Measurements from ENCODE around the gene CYB5R3.
"Not testable (repeated sequence)": the region's sequence is repeated elsewhere in the genome, so short reads cannot be mapped to it uniquely, and the experiment has no call there.

Gene CYB5R3

GRCh38 chr22:42623301-42623751, 25.9 kb downstream of the CYB5R3 start:
- DNase-seq (ENCODE audit: low read depth in 2 of 2): no peak

- no peak for DNase-seq (ENCODE audit: low read depth in 2 of 2)
Observed at GRCh38 chr22:42622061-42622710, 27.0 kb downstream of the CYB5R3 start.

- DNase-seq (ENCODE audit: low read depth in 2 of 2): peak in 1 of 2 donors; percentile 22
Observed at GRCh38 chr22:42621505-42622002, 27.6 kb downstream of the CYB5R3 start.

- no peak for DNase-seq (ENCODE audit: low read depth in 2 of 2)
Observed at GRCh38 chr22:42620084-42620483, 29.1 kb downstream of the CYB5R3 start.

GRCh38 chr22:42619261-42620063, 29.7 kb downstream of the CYB5R3 start:
- no peak for DNase-seq (ENCODE audit: low read depth in 2 of 2)

GRCh38 chr22:42617155-42617983, 31.8 kb downstream of the CYB5R3 start:
- no peak for DNase-seq (ENCODE audit: low read depth in 2 of 2)

- DNase-seq (ENCODE audit: low read depth in 2 of 2): not testable (repeated sequence)
Observed at GRCh38 chr22:42615860-42616175, 33.4 kb downstream of the CYB5R3 start.

GRCh38 chr22:42615092-42615859, 33.9 kb downstream of the CYB5R3 start:
- peak; percentile 78 to 86 for DNase-seq (ENCODE audit: low read depth in 2 of 2)

- DNase-seq (ENCODE audit: low read depth in 2 of 2): peak; percentile 98 to 99
Observed at GRCh38 chr22:42614312-42615091, 34.7 kb downstream of the CYB5R3 start, which contains the start of gene POLDIP3. Gene POLDIP3, minus strand, starts transcription at chr22:42614883. Its CDS starts 26 bp downstream, at chr22:42614857.

- no peak for DNase-seq (ENCODE audit: low read depth in 2 of 2)
Observed at GRCh38 chr22:42613872-42614301, 35.3 kb downstream of the CYB5R3 start.

- no peak for DNase-seq (ENCODE audit: low read depth in 2 of 2)
Observed at GRCh38 chr22:42612336-42612735, 36.9 kb downstream of the CYB5R3 start.

GRCh38 chr22:42611051-42611450, 38.1 kb downstream of the CYB5R3 start:
- no peak for DNase-seq (ENCODE audit: low read depth in 2 of 2)

- no peak for DNase-seq (ENCODE audit: low read depth in 2 of 2)
Observed at GRCh38 chr22:42610186-42610585, 39.0 kb downstream of the CYB5R3 start.

GRCh38 chr22:42608823-42609361, 40.3 kb downstream of the CYB5R3 start:
- DNase-seq (ENCODE audit: low read depth in 2 of 2): no peak

- DNase-seq (ENCODE audit: low read depth in 2 of 2): no peak
Observed at GRCh38 chr22:42608136-42608822, 40.9 kb downstream of the CYB5R3 start.

GRCh38 chr22:42607641-42608040, 41.6 kb downstream of the CYB5R3 start:
- DNase-seq (ENCODE audit: low read depth in 2 of 2): not testable (repeated sequence)

GRCh38 chr22:42604403-42604802, 44.8 kb downstream of the CYB5R3 start:
- DNase-seq (ENCODE audit: low read depth in 2 of 2): no peak

GRCh38 chr22:42603427-42603826, 45.8 kb downstream of the CYB5R3 start:
- DNase-seq (ENCODE audit: low read depth in 2 of 2): no peak

GRCh38 chr22:42602470-42602869, 46.7 kb downstream of the CYB5R3 start:
- no peak for DNase-seq (ENCODE audit: low read depth in 2 of 2)

Data from stimulated activated CD8-positive, alpha-beta memory T cell treated with anti-CD3 and anti-CD28 coated beads, Interleukin-7, amount 100 ng/mL, for 4 hours (primary cell).